AG09309 (cell line): ENCODE measurements around the gene ATF5.

Source experiments
- DNase-seq: peaks from one replicate; pipeline ENCODE4 v3.0.0-alpha.2; 2010; ENCODE audit warnings: low read depth
- H3K4me3 ChIP-seq: 2 replicates; pipeline ENCODE4 v1.5.1; 2011; ENCODE audit warnings: mild to moderate bottlenecking, low read depth, low read length, moderate library complexity; ENCODE audit not compliant: control insufficient read depth
- CTCF ChIP-seq: IDR thresholded peaks from 2 replicates; pipeline ENCODE4 v1.5.1; 2011; ENCODE audit warnings: mild to moderate bottlenecking, low read depth, low read length, inconsistent platforms; ENCODE audit not compliant: insufficient read depth, control insufficient read depth; ENCODE audit errors: missing control alignments

ATF5 gene

GRCh38 chr19:49978324-49978723, 49.3 kb downstream of the ATF5 start:
- no peak for TF ChIP-seq CTCF
- DNase-seq = no peak
- no peak overlapping the region for H3K4me3 ChIP-seq

GRCh38 chr19:49981603-49982593, 52.9 kb downstream of the ATF5 start:
- TF ChIP-seq CTCF = no peak
- DNase-seq = no peak
- no peak overlapping the region for H3K4me3 ChIP-seq
